GM04504 (cell line): ENCODE measurements around the gene FAF1.

Experiments
- DNase-seq: peaks from one replicate; pipeline ENCODE4 v3.0.0-alpha.2; 2012; ENCODE audit warnings: low read depth

The FAF1 gene

DNA sequence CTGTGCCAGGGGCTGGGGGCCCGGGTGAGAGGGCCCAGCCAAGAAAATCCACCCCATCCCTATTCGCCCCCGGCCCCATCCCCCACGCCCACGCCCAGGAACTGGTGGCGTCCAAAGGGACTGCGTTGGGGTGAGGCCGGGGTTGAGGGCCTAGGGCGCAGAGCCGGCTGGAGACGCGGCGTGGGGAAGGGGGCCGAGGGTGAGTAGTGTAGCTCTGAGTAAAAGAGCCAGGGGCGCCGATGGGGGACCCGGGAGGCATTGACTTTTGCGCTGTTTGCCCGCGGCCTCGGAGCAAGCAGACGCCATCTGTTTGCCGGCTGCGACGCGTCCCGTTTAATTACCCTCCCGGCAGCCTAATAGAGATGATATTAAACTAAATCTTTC, 533.4 kb downstream of the FAF1 start:
- DNase-seq = no peak

- no peak for DNase-seq
Measured at GRCh38 chr1:50426108-50426700, 533.9 kb downstream of the FAF1 start.

DNA sequence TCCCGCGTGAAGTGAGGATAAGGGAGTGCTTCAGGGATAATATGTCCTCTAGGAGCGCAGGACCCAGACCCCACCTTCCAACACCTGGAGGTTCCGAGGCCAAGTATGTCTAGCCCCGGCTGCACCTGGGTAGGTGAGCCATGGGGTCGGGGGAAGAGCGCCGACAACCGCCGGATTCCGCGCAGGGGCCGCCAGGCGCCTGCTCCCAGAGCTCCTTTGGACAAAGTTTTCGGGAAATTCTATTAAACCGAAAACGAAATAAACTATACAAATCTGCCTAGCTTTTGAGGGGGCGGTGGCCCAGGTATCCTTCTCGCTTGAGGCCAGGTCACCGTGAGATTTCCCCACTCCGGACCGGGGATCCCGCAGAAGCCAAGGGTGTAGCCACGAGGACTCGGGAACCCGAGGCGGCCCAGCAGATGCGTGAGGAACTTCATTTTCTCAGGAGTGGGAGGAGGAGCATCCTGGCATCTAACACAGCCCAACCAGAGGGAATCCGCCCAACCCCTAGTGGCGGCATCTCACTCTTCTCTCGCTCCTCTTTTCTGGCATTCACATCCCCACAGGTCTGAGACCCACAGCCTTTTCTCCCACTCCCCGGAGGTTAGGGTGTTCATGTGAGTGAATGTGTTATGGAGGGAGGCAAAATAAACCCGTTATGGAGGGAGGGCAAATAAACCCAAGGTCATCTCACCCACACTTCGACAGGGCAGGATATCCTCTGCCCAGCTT, 534.5 kb downstream of the FAF1 start:
- no peak for DNase-seq

DNA sequence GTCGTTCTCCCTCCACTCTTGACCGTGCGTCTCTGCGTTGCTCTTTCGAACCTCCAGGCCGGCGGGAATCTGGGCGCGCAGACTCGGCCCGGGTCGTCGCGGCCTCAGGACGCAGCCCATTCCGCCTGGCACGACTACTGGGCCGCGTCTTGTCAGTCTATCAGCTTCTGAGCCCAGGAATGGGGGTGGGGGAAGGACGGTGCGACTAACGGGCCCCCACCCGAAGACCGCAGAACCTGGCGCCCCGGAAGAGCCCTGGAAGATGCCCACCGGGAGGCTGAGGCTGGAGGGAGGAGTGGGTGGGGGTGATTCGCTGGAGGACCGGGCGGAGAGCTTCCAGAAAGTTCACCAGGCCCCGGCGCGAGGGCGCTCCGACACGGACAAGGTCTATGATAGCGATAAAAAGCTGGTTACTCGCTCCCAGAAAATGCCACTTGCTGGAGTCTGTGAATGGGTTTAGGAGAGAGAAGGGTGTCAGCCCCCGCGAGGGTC, 535.1 kb downstream of the FAF1 start:
- DNase-seq = no peak

DNA sequence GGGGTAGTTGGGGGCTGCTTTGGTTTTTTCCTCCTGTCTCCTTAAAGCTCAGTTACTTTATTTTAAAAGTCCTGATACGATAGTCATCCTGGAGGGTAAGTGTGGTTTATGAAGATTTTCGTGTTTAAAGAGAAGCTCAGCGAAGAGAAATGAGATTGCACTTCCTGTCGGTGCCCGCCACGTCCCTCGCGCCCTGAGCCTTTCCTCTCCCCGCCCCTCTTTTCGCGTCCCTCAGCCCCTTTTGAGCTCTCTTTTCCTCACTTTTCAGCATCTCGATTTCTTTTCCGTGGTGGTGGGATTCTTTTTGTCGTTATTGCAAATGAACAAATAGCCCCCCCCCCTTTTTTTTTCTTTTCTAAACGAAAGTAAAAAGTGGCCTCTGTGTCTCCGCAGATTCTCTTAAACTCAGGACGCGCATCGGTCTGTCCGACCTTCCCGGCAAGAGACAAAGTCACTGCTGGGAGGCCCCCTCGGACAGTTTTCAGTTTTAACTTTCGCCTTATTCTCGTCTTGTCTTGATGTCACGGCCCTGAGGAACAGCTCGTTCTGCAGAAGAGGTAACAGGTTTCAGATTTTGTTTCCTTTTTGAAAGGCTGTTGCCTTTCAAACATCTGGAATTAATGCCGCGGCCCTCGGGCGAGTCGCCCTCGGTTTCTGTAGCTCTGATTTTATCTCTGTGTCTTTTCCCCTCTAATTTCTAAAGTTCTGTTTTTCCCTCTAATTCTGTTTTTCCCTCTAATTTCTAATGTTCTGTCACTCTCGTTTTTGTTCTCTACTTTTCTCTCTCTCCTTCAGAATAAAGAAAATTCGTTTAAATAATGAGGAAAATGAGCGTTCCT, 535.8 kb downstream of the FAF1 start:
- DNase-seq = no peak

DNA sequence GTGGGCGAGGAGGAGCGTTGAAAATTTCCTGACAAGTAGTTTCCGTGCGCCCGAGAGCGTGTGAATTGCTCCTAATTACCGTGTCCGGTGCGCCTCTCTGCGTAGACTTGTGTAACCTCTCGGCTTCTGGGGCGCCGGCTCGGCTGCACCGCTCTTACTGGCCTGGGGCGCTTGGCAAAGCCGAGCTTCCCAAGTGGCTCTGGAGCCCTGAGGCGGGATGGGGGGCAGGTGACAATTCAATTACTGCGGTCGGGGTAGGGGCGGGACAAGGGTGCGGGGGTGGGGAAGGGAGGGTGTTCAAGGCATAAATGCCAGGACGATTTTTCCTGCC, 536.4 kb downstream of the FAF1 start:
- DNase-seq = no peak

DNA sequence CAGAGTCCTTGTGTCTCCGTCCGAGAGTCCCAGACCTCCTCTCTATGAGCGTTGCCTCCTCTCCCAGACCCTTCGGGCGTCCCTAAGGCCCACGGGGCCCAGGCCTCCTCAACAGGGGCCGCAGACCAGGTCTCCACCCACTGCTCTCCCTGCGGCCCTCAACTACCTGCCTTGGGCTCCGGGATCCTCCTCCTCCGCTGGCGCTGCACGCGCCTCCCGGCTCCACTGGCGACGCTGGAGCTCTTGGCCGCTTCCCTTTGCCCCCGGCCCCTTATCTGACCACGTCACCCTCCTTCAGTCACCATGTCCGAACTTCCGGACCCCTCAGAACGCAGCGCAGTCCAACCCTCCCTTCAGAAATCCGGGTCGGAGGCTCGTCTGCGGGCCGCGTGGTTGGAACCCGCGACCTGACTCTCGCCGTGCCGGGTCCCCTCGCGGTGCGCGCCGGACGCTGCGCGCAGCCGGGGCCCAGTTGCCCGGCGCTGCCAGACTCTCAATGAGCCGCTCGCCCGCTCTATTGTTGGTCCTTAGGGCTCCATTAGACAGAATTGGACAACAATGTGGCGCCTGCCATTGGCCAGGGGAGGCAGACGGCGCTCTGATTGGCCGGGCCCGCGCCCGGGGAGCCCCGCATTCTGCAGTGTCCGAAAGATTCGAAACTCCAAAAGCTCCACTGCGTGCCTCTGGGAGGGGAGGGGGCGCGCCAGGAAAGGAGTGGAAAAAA, 537.0 kb downstream of the FAF1 start, which contains the start of gene DMRTA2:
Gene DMRTA2, minus strand, starts transcription at position 498 of the 724 bp plus-strand sequence. CDS start 1,907 bp downstream, outside the sequence.
- no peak for DNase-seq

DNA sequence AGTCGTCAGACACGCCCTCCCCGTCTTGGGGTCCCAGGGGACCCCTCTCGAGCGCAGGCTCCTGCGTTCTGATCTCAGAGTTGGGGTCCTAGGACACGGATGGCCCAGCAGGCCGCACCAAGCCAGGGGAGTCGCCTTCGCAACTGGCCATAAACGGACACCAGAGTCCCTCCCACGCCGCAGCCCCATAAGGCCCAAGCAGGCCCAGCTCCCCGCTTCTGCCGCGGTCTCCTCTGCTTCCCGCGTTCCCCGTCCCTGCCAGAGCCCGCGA, 537.5 kb downstream of the FAF1 start:
- DNase-seq = no peak

GRCh38 chr1:50421768-50422674, 538.0 kb downstream of the FAF1 start:
- DNase-seq = no peak

GRCh38 chr1:50421366-50421748, 538.7 kb downstream of the FAF1 start:
- DNase-seq = no peak

- no peak for DNase-seq
Measured at GRCh38 chr1:50420689-50421365, 539.2 kb downstream of the FAF1 start.

DNA sequence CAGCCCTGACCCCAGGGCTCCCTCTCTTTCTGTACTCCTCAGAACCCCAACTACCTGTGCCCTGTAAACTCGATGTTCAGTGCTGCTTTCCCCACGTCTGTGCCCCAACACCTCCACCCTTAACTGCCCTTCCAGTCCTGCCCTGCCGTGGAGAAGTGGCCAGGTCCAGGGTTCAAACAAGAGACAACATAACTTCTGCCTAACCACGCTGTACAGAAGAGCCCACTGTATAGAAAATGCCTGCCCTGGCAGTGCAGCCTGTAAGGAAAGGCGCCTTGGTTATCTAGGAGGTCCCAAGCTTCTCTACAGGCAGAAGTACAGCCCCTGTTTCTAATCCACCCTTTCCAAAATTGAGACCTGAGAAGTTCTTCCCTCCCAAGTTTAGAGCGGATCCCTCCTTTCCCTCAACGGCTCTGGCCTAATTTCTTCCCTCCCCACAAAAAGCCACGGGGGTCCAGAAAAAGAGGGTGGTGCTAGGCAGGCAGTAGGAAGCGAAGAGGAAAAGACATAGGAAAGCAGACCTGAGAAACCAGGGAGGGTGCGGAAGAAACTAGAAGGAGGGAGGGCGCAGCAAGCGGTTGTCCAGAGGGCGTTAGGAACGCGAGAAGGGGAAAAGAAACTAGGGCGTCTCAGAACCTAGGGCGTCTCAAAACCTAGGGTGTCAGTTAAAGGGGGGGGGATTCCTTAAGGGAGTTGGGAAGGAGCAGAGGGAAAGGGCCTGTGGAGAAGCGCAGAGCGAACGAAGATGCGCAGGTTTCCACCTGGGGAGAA, 540.0 kb downstream of the FAF1 start:
- DNase-seq = no peak

DNA sequence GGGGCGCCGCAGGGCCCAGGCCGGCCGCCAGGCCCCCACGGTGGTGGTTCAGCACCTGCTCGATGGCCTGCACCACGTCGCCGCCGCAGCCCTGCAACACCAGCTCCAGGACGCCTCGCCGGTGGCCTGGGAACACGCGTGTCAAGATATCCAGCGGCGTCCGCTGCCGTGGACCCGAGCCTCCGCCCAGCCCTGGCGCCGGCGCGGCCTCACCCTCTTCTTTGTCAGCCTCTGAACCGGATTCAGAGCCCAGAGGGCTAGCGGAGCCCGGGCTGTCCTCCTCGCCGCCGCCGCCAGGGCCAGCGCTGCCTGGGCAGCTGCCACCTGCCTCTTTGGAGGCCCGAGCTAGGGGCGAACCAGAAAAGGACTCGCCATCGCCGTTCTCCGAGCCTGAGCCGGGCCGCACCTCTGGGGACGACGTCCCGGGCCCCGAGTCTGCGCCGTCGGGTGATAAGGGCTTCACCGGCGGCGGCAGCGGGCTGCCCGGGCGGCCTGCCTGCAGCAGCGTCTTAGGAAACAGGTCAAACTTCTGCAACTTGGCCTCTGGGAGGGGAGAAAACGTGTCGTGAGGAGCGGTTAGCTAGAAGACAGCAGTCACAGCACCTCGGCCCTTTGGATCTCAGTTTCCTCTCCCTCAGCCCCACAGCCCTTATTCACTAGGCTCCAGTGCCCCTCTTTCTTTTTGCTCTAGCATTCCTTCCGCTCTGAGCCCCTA, 540.7 kb downstream of the FAF1 start:
- no peak for DNase-seq

DNA sequence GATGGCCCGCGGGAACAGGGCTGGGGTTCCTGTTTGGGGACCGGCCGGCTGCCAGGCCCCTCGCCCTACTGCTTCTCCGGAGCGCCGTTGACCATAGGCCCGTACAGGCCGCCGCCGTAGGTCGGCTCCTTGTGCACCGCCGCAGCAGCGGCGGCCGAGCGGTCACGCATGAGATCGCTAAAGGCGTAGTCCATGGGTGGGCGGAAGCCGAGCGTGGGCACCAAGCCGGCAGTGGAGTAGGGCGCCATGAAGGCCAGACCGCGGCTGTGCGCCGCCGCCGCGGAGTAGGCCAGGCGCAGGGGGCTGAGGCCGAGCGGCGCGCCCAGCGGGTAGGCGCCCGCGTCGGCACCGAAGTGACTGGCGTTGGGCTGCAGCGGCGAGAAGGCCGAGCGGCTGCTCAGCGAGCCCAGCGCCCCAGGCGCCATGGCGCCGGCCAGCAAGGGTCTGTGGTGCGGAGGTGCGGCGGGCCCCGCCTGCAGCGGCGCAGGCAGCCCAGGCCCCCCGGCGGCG, 541.4 kb downstream of the FAF1 start:
- DNase-seq = no peak

GRCh38 chr1:50417946-50418599, 542.0 kb downstream of the FAF1 start:
- DNase-seq = no peak

- no peak for DNase-seq
Measured at GRCh38 chr1:50417507-50417906, 542.6 kb downstream of the FAF1 start.

DNA sequence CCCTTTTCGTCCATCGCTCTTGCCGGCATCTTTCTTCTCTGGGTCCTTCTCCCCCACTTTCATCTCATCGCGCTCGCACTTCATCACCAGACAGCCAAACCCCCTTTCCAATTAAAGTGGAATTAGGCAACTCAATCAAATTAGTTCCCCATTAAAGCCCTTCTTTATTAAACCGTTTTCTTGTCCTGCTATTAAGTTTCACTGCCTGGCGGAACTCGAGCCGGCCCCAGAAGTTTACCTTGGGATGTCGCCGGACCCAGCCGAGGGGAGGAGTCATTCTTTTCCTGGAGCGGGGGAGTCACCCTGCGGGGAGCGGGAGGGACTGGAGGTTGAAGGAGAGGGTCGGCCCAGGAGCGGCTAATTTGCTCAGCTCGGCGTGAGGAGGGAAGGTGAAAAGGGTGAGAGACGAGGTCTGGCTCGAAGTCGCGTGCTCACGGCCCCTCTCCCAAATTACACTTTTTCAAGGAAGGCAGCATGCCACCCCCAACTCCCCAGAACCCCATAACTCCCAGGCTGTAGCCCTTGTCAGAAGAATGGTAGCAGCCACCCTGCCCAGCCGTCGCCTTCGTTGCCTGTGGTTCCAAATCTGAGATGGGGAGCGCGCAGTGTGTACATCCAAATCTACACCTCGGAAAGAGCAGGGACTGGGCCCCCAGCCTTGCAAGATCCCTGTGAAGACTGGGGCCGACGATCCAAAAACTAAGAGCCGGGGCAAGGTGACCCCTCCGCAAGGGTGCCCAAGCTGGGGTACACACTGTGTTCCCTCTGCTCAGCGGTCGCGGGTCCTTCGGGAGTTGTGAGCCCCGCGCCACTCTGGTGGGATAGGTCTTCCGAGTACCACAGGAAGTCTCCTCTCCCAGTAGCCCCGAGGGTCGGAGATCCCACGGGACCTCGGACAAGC, 543.3 kb downstream of the FAF1 start:
- no peak for DNase-seq

- DNase-seq = no peak
Measured at GRCh38 chr1:50416150-50416527, 543.9 kb downstream of the FAF1 start.
